IPS-11a (cell line): Measurements from ENCODE around the gene UQCRC1.

ENCODE experiments used
- H3K4me3 ChIP-seq: one replicate; pipeline ENCODE4 v1.5.1; 2013; ENCODE audit warnings: low read depth, low read length, control low read depth

UQCRC1 gene

DNA sequence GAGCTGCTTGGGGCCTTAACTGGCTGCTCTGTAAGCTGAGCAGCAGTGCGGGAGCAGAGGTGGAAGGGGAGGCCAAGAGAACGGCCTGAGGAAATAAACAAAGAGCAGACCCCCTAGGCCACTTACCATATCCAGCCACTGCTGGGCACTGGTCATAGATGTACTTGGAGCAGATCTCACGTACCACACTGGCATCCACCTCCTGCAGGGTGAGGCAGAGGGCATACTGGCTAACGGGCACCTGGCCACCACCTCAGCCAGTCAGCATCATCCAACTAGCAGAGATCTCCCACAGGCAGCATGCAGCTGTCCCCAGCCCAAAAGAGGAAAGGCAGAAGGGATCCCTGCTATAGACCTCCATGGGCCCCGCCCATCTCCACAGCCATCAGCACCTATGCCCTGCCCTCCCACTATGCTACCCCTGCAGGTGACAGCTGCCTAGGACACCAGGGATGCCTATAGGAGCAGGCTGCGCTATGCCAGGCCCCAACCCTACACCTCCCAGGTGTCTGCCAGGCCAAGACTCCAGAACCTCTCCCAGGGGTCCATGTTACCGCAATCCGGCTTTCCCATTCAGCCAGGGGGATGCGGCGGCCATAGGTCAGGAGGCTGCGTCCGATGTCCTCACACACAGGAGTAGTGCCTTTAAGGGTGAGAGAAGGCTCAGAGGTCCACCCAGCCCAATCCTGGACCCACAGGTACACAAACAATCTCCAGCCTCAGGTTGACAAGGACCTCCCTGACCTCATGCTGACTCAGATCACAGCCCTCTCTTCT is 9.7 kb downstream of the UQCRC1 start:
- H3K4me3 ChIP-seq, result no peak overlapping the region

DNA sequence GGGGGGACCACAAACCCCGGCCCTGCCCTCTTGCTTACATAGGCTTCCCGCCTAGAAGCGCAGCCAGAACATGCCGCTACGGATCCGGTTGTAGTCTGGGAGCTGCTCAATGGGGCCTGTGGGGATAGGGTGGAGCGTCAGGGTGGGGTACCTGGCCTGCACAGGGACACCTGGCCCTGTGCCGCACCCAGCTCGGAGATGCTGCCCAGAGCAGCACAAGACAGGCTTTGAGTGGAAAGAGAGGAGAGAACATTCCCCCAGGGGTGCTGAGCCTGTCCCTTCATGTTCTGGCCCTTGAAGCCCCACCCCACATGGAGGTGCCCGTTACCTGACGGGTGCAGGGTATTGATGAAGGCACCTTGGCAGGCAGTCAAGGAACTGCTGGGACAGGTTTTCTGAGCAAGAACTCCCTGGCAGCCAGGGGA is 10.4 kb downstream of the UQCRC1 start:
- H3K4me3 ChIP-seq, result no peak overlapping the region

- H3K4me3 ChIP-seq, result no peak overlapping the region
Measured at GRCh38 chr3:48598323-48599076, 10.9 kb downstream of the UQCRC1 start.

DNA sequence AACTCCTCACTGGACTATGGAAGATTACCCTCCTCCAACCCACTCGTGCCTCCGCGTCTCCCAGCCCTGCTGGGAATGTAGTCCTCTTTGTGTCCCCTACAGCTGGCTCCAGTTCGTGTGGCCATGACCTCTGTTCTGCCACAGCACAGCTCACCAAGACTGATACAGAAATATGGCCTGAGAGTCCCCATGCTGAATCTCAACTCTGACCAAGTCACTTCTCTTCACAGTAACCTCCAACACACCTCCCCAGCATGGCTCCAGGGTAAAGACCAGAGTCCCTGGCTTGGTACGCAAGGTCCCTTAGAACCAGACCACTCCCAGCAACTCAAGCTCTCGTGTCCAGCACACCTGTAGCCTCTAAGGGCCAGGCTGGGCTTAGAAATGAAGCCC is 12.0 kb downstream of the UQCRC1 start:
- H3K4me3 ChIP-seq, result no peak overlapping the region

DNA sequence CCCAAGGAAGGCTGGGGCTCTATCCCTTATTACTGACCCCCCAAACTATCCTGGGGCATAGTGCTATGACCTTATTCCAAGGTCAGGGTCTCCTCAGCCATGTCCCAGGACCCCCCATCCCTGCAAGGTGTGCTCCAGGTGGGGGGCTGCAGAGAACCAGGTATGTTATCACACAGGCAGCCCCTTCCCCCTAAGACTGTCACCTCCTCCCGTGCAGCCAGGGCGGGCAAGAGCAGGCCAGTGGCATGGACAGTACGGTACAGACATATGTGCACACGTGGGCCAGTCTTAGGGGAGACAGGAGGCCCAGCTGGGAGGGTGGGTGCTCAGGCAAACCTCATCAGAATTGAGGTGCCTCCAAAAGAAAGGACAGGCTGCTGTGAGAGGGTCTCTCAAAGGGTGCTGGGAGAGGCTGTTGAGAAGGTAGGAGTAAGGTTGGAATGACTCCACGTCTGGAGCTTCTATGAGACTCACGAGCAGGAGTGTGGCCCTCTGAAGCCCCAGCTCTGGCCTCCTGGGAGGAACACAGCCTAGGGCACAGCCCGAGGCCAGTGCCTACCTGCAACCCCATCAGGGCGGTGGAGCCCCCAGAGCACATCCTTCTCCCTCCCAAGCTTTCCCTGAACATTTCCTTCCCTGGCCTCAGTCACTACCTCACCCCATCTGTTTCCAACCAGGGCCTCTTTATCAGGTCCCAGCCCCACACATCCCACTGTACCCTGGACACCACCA is 12.6 kb downstream of the UQCRC1 start:
- no peak overlapping the region for H3K4me3 ChIP-seq

- no peak overlapping the region for H3K4me3 ChIP-seq
Measured at GRCh38 chr3:48596157-48596556, 13.3 kb downstream of the UQCRC1 start.

DNA sequence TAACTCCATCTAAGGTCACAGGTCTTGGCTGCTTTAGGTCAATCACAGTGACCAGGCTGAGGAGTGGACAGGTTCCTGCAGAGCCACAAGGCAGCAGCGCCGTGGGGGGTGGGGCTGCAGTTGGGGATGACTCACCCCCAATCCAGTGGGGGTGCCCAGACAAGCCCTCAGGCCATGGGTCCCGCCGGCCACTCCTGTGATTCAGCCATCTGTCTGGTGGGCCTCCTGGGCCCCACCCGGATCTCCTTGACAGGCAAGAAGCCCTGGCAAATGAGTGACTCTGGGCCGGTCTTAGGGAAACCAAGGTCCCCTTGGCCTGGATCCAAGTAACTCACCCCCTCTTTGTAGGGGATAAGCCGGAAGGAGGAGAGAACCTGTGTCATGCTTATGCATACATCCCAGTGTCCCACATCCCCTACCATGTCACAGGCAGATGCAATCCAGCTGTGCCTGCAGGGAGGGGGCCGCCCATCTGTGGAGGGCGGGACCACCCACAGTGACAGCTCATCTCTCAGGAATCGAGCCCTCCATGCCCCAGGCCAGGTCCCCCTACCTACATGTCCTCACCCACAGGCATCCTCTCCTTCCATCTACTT is 13.8 kb downstream of the UQCRC1 start:
- H3K4me3 ChIP-seq, result no peak overlapping the region

DNA sequence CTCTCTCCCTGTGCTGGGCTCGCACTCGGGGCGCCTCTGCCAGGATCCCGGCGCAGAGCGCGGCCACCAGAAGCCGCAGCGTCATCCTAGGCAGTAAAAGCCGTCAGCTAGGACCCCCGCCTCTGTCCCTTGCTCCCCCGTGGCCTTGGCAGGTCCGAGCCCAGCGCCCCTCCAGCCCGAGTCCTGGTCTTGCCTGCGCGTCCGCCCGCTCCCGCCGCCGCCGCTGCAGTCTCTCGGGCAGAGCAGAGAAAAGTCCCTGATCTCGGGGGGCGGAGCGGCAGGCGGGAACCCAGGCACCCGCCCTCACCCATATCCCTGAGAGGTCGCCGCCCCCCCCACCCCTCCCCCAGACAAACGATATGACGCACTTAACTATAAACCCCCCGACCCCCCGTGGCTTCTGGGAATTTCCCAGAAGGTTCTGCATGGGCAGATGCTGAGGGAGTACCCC is 14.3 kb downstream of the UQCRC1 start, which contains the start of gene COL7A1:
Gene COL7A1, minus strand, starts transcription at position 255 of the 451 bp plus-strand sequence. Its CDS starts 170 bp downstream, at position 85.
- peak within 1 kb of the TSS; percentile 47 for H3K4me3 ChIP-seq

GRCh38 chr3:48594417-48595049 is 14.9 kb downstream of the UQCRC1 start:
- peak overlapping the region; percentile 47 for H3K4me3 ChIP-seq

- no peak overlapping the region for H3K4me3 ChIP-seq
Measured at GRCh38 chr3:48593337-48593736, 16.1 kb downstream of the UQCRC1 start.

DNA sequence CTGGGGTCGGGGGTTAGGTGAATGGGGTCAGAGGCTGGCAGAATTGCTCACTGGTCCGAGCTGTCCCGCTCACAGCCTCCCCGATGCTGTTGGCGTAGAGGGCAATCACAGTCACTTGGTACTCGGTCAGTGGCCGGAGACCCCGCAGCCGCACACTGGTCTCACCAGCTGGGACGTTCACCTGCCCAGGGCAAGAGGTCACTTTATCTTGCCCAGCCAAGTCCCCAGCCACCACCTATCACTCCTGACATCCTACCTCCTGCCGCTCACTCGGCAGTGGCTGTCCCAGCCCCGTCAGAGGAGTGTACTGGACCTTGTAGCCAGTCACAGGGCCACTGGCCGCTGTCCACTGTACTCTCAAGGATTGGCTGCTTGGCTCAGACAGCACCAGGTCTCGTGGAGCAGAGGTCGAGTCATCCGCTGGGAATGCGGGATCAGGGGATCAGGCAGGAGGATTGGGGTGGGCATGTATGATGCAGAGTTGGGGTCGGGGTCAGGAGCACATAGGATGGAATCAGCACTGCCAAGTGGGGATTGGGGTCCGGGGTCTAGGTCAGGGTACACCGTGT is 16.8 kb downstream of the UQCRC1 start:
- H3K4me3 ChIP-seq, result no peak overlapping the region

- H3K4me3 ChIP-seq, result no peak overlapping the region
Measured at GRCh38 chr3:48591886-48592518, 17.4 kb downstream of the UQCRC1 start.

DNA sequence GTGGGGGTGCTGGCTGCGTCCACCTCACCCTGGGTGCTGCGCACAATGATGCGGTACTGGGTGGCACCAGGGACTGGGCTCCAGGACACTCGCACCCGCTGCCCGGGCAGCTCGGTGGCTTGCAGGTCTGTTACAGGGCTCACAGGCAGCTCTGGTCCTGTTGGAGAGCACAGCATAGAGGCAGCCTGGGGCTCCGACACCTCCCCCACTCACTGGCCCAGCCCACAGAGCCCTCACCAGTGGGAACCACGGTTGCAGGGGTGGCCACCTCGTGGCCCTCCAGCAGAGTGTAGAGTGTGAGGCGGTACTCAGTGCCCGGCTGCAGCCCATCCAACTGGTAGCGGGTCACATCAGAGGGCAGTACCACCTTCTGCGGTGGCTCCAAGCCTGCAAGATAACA is 18.0 kb downstream of the UQCRC1 start:
- no peak overlapping the region for H3K4me3 ChIP-seq

- no peak overlapping the region for H3K4me3 ChIP-seq
Measured at GRCh38 chr3:48588230-48588629, 21.2 kb downstream of the UQCRC1 start.

- H3K4me3 ChIP-seq, result no peak overlapping the region
Measured at GRCh38 chr3:48587686-48588085, 21.8 kb downstream of the UQCRC1 start.

- no peak overlapping the region for H3K4me3 ChIP-seq
Measured at GRCh38 chr3:48585411-48585810, 24.0 kb downstream of the UQCRC1 start.

- H3K4me3 ChIP-seq, result no peak overlapping the region
Measured at GRCh38 chr3:48584836-48585235, 24.6 kb downstream of the UQCRC1 start.

DNA sequence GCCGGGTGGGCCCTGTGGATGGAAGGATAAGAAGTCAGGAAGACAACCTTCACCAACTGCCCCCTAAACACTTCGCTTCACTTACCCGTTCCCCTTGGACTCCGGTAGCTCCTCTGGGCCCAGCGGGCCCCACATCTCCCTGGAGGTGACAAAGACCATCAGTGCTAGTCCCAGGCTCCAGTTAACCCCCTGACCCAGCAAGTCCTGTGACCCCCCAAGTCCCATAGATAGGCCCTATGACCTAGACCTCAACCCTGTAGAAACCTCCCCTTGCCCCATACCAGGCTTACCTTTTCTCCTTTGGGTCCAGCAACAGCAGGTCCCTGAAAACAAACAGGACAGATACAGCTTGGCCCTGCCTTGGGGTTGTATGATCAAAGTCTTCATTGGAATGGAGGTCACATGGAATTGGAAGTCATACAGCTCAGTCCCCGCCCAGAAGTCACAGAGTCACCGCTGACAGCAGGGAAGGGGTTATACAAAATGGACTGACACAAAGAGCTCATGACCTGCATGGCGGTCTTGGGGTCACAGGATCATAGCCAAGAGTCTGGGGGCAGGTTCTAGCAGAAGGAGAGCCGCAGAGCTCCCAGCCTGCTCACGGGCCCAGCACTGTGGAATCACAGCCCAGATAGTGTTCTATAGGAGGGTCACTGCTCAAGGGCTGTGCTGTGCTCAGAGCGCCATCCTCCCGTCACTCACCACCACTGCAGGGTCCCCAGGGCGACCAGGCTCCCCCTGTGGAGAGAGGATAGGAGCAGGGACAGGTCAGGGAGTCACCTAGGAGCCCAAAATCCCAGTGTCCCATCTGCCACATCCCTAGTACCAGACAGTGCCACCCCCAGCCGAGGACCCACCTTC is 27.6 kb downstream of the UQCRC1 start:
- no peak overlapping the region for H3K4me3 ChIP-seq

DNA sequence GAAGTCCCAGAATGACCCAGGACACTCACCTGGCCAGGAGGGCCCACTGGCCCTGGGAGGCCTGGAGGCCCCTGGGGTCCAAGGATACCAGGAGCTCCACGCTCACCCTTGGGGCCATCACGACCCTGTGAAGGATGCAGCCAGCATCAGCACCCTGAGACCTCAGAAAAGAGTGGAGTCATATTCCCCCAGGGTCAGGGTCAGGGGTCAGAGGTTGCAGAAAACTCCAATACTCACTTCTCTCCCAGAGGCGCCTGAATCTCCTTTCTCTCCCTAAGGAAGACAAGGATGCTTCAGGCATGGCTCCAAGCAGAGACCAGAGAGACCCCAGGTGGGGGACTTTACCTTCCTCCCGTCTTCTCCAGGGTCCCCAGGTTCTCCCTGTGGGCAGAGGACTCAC is 32.8 kb downstream of the UQCRC1 start:
- H3K4me3 ChIP-seq, result no peak overlapping the region
